ENCODE results near the gene MSI2.
"Not testable (repeated sequence)": the region's sequence is repeated elsewhere in the genome, so short reads cannot be mapped to it uniquely, and the experiment has no call there.

MSI2 gene

GRCh38 chr17:57612202-57613071 is 356.1 kb downstream of the MSI2 start:
- DNase-seq (ENCODE audit: low read depth, low spot score) = no peak

- DNase-seq (ENCODE audit: low read depth, low spot score) = no peak
These were observed 358.4 kb downstream of the MSI2 start for GRCh38 chr17:57614742-57615141.

GRCh38 chr17:57615836-57616757 is 359.8 kb downstream of the MSI2 start:
- DNase-seq (ENCODE audit: low read depth, low spot score) = no peak

GRCh38 chr17:57617218-57617617 is 360.9 kb downstream of the MSI2 start:
- DNase-seq (ENCODE audit: low read depth, low spot score) = no peak

GRCh38 chr17:57619061-57619937 is 363.0 kb downstream of the MSI2 start:
- no peak for DNase-seq (ENCODE audit: low read depth, low spot score)

- DNase-seq (ENCODE audit: low read depth, low spot score) = no peak
These were observed 364.3 kb downstream of the MSI2 start for GRCh38 chr17:57620576-57620975.

GRCh38 chr17:57621791-57622190 is 365.5 kb downstream of the MSI2 start:
- not testable (repeated sequence) for DNase-seq (ENCODE audit: low read depth, low spot score)

GRCh38 chr17:57622306-57622682 is 366.0 kb downstream of the MSI2 start:
- no peak for DNase-seq (ENCODE audit: low read depth, low spot score)

- DNase-seq (ENCODE audit: low read depth, low spot score) = no peak
These were observed 366.5 kb downstream of the MSI2 start for GRCh38 chr17:57622683-57623433.

GRCh38 chr17:57623620-57624019 is 367.3 kb downstream of the MSI2 start:
- DNase-seq (ENCODE audit: low read depth, low spot score) = no peak

GRCh38 chr17:57624386-57624785 is 368.1 kb downstream of the MSI2 start:
- DNase-seq (ENCODE audit: low read depth, low spot score) = no peak

- no peak for DNase-seq (ENCODE audit: low read depth, low spot score)
These were observed 369.2 kb downstream of the MSI2 start for GRCh38 chr17:57625511-57625910.

- no peak for DNase-seq (ENCODE audit: low read depth, low spot score)
These were observed 369.6 kb downstream of the MSI2 start for GRCh38 chr17:57625957-57626356.

GRCh38 chr17:57626520-57627210 is 370.3 kb downstream of the MSI2 start:
- no peak for DNase-seq (ENCODE audit: low read depth, low spot score)

GRCh38 chr17:57627591-57627990 is 371.3 kb downstream of the MSI2 start:
- no peak for DNase-seq (ENCODE audit: low read depth, low spot score)

GRCh38 chr17:57628421-57628820 is 372.1 kb downstream of the MSI2 start:
- DNase-seq (ENCODE audit: low read depth, low spot score) = no peak

- DNase-seq (ENCODE audit: low read depth, low spot score) = no peak
These were observed 373.1 kb downstream of the MSI2 start for GRCh38 chr17:57629470-57629869.

GRCh38 chr17:57629886-57630285 is 373.6 kb downstream of the MSI2 start:
- no peak for DNase-seq (ENCODE audit: low read depth, low spot score)

GRCh38 chr17:57630736-57631135 is 374.4 kb downstream of the MSI2 start:
- no peak for DNase-seq (ENCODE audit: low read depth, low spot score)

GRCh38 chr17:57631871-57632270 is 375.5 kb downstream of the MSI2 start:
- DNase-seq (ENCODE audit: low read depth, low spot score) = no peak
